ENCODE measurements around the gene FRYL. TPM values are rescaled to one million over a fixed set of nuclear protein-coding genes. Genes with fewer than 3 reads are reported as not detected.
A peak's percentile ranks its signal among the peaks of the same experiment; 100 is the strongest.

The FRYL gene
- total RNA-seq, 4 donors from 2014 or later, result 51.1 to 96.5 (median 70.6) TPM

- WGBS, 2 donors, result 94 to 98% methylated on average over 4 of the region's 4 CpGs
- DNase-seq (ENCODE audit: low spot score in 2 of 2), result no peak
- TF ChIP-seq POLR2A (IDR thresholded peaks at IDR 0.05) (no peak), CTCF (IDR thresholded peaks at IDR 0.05) (no peak)
- H3K4me3 ChIP-seq (ENCODE audit: low read depth, poor library complexity, severe bottlenecking), result no peak overlapping the region
- intact Hi-C loops (cut with DNase I; ENCODE audit: low total_unique reads), result no loop called here
Observed at GRCh38 chr4:48756689-48757220, 23.3 kb downstream of the FRYL start.

DNA sequence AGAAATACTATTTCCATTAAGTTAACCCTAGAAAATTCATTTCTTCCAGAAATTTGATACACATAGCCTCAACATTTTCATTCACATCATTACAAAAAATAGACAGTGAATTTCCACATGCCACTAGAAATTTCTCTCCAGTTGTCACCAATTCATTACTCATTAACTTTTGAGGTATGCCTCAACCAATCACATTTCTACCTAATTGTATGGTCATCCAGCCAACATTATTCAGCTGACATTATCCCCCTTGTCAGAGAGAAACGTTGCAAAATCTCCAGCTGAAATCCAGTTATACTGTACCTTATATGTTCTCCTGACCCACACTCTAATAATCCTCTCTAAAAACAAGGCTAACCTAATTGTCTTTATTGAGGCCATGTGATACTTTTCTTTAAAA lies 24.8 kb downstream of the FRYL start:
- intact Hi-C loops (cut with DNase I; ENCODE audit: low total_unique reads), result no loop called here
- 53 to 67% methylated on average over 1 of the region's 1 CpG for WGBS, 2 donors
- DNase-seq (ENCODE audit: low spot score in 2 of 2), result no peak
- TF ChIP-seq POLR2A (IDR thresholded peaks at IDR 0.05) (no peak), CTCF (IDR thresholded peaks at IDR 0.05) (no peak)
- H3K4me3 ChIP-seq (ENCODE audit: low read depth, poor library complexity, severe bottlenecking), result no peak overlapping the region

DNA sequence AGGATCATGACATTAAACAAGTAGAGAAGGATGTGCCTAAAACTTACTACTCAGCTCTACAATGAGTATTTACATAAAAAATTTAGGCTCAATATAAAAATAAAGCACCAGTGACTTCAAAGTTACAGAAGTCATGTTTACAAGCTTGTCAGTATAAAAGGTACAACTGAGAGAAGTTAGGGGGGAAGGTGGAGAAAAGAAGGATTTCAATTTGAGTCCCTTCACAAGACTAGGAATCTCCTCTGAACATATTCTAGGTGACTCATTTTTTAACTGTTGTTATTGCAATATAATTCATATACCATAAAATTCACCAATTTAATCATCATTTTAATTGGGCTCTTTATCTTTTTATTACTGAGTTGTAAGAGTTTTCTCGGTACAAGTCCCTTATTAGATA lies 26.9 kb downstream of the FRYL start:
- WGBS, 2 donors, result 90 to 91% methylated on average over 1 of the region's 1 CpG
- no peak for DNase-seq (ENCODE audit: low spot score in 2 of 2)
- TF ChIP-seq POLR2A (IDR thresholded peaks at IDR 0.05) (no peak), CTCF (IDR thresholded peaks at IDR 0.05) (no peak)
- intact Hi-C loops (cut with DNase I; ENCODE audit: low total_unique reads), result no loop called here
- H3K4me3 ChIP-seq (ENCODE audit: low read depth, poor library complexity, severe bottlenecking), result no peak overlapping the region

DNA sequence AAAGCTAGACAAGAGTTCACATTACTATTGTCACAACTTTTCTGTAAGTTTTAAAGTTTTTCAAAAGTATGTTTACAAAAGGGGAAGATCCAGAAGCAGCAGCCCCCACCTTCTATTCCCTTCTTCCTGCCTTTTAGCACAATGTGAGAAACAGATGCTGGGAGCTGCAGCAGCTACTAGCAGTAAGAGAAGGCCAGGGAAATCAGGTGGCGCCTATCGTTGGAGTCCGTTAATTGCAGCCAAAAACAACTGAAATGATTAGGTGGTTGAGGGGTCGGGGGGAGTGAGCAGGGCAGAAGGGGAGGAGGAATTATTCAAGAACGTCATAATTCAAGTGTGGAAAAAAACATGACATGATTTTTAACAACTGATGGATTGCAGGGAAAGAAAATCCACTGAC lies 27.4 kb downstream of the FRYL start:
- H3K4me3 ChIP-seq (ENCODE audit: low read depth, poor library complexity, severe bottlenecking), result no peak overlapping the region
- intact Hi-C loops (cut with DNase I; ENCODE audit: low total_unique reads), result no loop called here
- whole genome bisulfite sequencing, 2 donors, result 36 to 46% methylated on average over 5 of the region's 5 CpGs
- TF ChIP-seq POLR2A (IDR thresholded peaks at IDR 0.05), result no peak
- TF ChIP-seq CTCF (IDR thresholded peaks at IDR 0.05), result no peak
- DNase-seq (ENCODE audit: low spot score in 2 of 2), result peak in 1 of 2 donors; percentile 63

GRCh38 chr4:48752246-48752645 lies 27.8 kb downstream of the FRYL start:
- H3K4me3 ChIP-seq (ENCODE audit: low read depth, poor library complexity, severe bottlenecking), result no peak overlapping the region
- TF ChIP-seq POLR2A (IDR thresholded peaks at IDR 0.05), result no peak
- no peak for DNase-seq (ENCODE audit: low spot score in 2 of 2)
- 50 to 54% methylated on average over 2 of the region's 2 CpGs for WGBS, 2 donors
- intact Hi-C loops (cut with DNase I; ENCODE audit: low total_unique reads), result no loop called here

DNA sequence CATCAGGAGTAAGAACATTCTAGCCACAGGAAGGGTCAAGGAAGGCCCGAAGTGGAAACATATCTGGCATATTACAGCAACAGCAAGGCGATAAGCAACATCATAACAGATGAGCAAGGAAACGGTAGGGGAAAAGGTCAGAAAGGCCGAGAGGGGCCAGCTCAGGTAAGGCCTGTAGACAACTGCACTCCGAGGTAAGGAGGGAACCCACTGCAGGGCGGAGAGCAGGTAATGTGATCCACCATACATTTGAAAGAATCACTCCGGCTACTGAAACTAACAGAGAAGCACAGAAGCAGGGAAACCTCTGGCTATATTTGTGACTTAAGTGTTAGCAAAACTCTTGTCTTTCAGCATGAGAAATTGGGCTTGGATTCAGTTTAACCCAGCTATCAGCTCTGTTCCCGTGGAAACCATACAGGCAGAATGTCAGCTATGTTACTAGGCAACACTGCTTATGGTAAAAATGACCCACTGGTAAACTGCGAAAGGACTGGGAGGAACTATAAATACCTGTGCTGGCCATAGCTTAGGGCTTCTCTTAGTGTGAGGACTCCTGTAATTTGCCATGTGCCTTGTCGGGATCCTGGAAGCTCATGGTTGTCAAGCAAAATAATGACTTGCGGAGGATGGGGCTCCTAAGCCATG lies 31.0 kb downstream of the FRYL start:
- intact Hi-C loops (cut with DNase I; ENCODE audit: low total_unique reads), result no loop called here
- TF ChIP-seq POLR2A (IDR thresholded peaks at IDR 0.05) (no peak), CTCF (IDR thresholded peaks at IDR 0.05) (no peak)
- WGBS, 2 donors, result 91 to 92% methylated on average over 11 of the region's 11 CpGs
- DNase-seq (ENCODE audit: low spot score in 2 of 2), result no peak
- no peak overlapping the region for H3K4me3 ChIP-seq (ENCODE audit: low read depth, poor library complexity, severe bottlenecking)

All from lower leg skin (tissue), 4 donors.